PFSK-1 (cell line): ENCODE data around the gene HELT.

Experiments used
- FOXP2 ChIP-seq: optimal IDR thresholded peaks from 2 replicates; pipeline ENCODE3; 2011; ENCODE audit warnings: borderline replicate concordance, control low read depth, inconsistent platforms; ENCODE audit not compliant: insufficient read depth; ENCODE audit errors: extremely low read length, extremely low read depth
- POLR2AphosphoS5 ChIP-seq: IDR thresholded peaks from 2 replicates; pipeline ENCODE4 v1.6.1; 2012; ENCODE audit warnings: low read depth, mild to moderate bottlenecking, control low read depth, low read length, moderate library complexity
- REST ChIP-seq, 2 experiments: IDR thresholded peaks; 2 replicates each; pipeline versions ENCODE4 v1.6.1 to v1.8.0; 2011 to 2012; ENCODE audit warnings: low read depth in 2 of 2, low read length in 2 of 2, control low read depth in 1 of 2, inconsistent platforms in 1 of 2, mild to moderate bottlenecking in 1 of 2, moderate library complexity in 1 of 2; ENCODE audit not compliant: insufficient read depth in 1 of 2
- SIN3A ChIP-seq: IDR thresholded peaks from 2 replicates; pipeline ENCODE4 v1.6.1; 2012; ENCODE audit warnings: mild to moderate bottlenecking, low read length, moderate library complexity, borderline replicate concordance; ENCODE audit not compliant: insufficient read depth
- TAF1 ChIP-seq: IDR thresholded peaks from 2 replicates; pipeline ENCODE4 v1.6.1; 2012; ENCODE audit warnings: low read length, control low read depth, borderline replicate concordance; ENCODE audit not compliant: insufficient read depth

HELT gene

DNA sequence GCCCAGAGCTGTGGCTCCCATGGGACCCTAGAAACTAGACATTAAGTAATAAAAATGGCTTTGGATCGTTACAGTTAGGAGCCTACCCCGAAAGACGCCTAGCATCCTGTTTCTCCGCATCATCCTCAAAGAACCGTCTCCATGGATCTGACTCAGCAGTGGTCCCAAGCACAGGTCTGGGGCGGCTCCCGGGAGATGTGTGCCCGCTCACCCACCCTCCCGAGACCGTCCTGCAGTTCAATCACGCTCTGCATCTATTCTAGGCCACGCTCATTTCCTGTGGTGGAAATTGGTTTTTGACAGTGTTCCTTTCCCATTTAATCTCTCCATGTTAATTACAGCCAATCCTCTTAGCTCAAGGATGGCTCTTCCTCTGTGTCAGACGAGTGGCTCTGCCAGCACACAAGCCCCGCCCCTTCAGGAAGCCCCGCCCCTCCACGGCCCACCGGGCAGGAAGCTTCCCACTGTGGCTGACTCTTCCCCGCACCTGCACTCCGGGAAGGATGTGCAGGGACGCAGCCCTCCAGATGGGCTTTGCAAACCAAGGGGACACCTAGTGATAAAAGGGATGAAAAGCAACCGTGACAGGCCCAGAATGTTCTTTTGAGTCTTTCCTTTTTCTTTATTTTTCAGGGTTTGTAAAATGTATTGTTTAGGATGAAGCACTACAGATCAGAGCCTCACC lies 34.5 kb upstream of the HELT start:
- TF ChIP-seq FOXP2 (no peak), REST (IDR thresholded peaks at IDR 0.05; ENCODE audit: insufficient read depth in 1 of 2, low read depth in 2 of 2, low read length in 2 of 2) (no peak), POLR2AphosphoS5 (no peak), SIN3A (no peak), TAF1 (no peak)

GRCh38 chr4:184987493-184988031 lies 30.7 kb upstream of the HELT start:
- TF ChIP-seq TAF1 (no peak), FOXP2 (no peak), REST (IDR thresholded peaks at IDR 0.05; ENCODE audit: insufficient read depth in 1 of 2, low read depth in 2 of 2, low read length in 2 of 2) (no peak), POLR2AphosphoS5 (no peak), SIN3A (no peak)

- no peak for TF ChIP-seq POLR2AphosphoS5
- no peak for TF ChIP-seq FOXP2
- no peak for TF ChIP-seq TAF1
- TF ChIP-seq SIN3A: no peak
- TF ChIP-seq REST (IDR thresholded peaks at IDR 0.05; ENCODE audit: insufficient read depth in 1 of 2, low read depth in 2 of 2, low read length in 2 of 2): no peak
These were observed 29.7 kb upstream of the HELT start for GRCh38 chr4:184988611-184989010.

DNA sequence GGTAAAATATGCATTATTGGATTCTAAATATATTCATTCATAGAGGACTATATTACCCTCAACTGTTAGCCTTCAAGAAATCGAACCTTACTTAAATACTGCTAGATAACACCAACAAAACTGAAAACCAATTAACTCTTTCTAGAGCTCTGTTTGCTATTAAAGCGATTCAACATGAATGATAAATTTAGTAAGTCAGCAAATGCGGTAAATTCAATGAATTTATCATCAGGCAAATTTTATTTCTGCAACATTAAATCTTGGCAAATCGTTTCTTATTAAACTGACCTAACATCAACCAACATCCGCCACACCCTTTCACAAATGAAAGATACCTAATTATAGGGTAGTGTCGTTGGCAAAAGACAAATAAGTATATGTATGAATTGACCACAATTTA lies 26.4 kb upstream of the HELT start:
- TF ChIP-seq POLR2AphosphoS5 (no peak), TAF1 (no peak), SIN3A (no peak), REST (IDR thresholded peaks at IDR 0.05; ENCODE audit: insufficient read depth in 1 of 2, low read depth in 2 of 2, low read length in 2 of 2) (no peak), FOXP2 (no peak)

DNA sequence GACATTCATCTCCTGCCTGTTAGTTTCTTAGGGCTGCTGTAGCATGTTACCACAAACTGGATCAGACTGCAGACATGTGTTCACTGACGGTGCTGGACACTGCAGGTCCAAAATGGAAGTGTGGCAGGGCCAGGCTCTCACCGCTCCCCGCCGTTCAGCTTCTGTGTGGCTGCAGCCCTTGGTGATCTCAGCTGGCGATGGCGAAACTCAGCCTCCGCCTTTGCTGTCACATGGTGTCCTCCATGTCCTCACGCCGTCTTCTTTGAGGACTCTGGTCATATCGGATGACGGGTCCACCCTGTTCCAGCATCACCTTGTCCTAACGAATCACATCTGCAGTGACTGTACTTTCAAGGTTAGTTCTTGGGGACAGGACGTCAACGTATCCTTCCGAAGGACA lies 25.9 kb upstream of the HELT start:
- no peak for TF ChIP-seq FOXP2
- TF ChIP-seq TAF1: no peak
